ENCODE data around the gene LYPD8.
A peak's percentile ranks its signal among the peaks of the same experiment; 100 is the strongest.
"Not testable (repeated sequence)": the region's sequence is repeated elsewhere in the genome, so short reads cannot be mapped to it uniquely, and the experiment has no call there.

The LYPD8 gene

GRCh38 chr1:248793592-248793991 is 38.0 kb upstream of the LYPD8 start:
- DNase-seq (ENCODE audit: extremely low read depth, insufficient read length) = peak; percentile 67

GRCh38 chr1:248792342-248792741 is 36.8 kb upstream of the LYPD8 start:
- Histone ChIP-seq H3K4me3 (replicated peaks; ENCODE audit: low read depth, low read length) (no peak overlapping the region), H3K36me3 (ENCODE audit: control insufficient read depth, insufficient read depth, low read length) (no peaks in the 10 kb centered on the region), H3K27me3 (replicated peaks; ENCODE audit: control insufficient read depth, insufficient read depth, low read length) (no peaks in the 10 kb centered on the region)
- no peak for TF ChIP-seq CTCF (IDR thresholded peaks at IDR 0.05; ENCODE audit: insufficient read depth, low read length, poor library complexity, severe bottlenecking)
- DNase-seq (ENCODE audit: extremely low read depth, insufficient read length) = no peak

More at GRCh38 chr1:248793592-248793991, 38.0 kb upstream of the LYPD8 start:
- no peaks in the 10 kb centered on the region for H3K27me3 ChIP-seq (replicated peaks; ENCODE audit: control insufficient read depth, insufficient read depth, low read length)
- no peaks in the 10 kb centered on the region for H3K36me3 ChIP-seq (ENCODE audit: control insufficient read depth, insufficient read depth, low read length)
- no peak overlapping the region for H3K4me3 ChIP-seq (replicated peaks; ENCODE audit: low read depth, low read length)
- no peak for TF ChIP-seq CTCF (IDR thresholded peaks at IDR 0.05; ENCODE audit: insufficient read depth, low read length, poor library complexity, severe bottlenecking)

GRCh38 chr1:248791010-248791409 is 35.5 kb upstream of the LYPD8 start:
- no peaks in the 10 kb centered on the region for H3K27me3 ChIP-seq (replicated peaks; ENCODE audit: control insufficient read depth, insufficient read depth, low read length)
- H3K4me3 ChIP-seq (replicated peaks; ENCODE audit: low read depth, low read length) = no peak overlapping the region
- no peak for TF ChIP-seq CTCF (IDR thresholded peaks at IDR 0.05; ENCODE audit: insufficient read depth, low read length, poor library complexity, severe bottlenecking)
- H3K36me3 ChIP-seq (ENCODE audit: control insufficient read depth, insufficient read depth, low read length) = no peaks in the 10 kb centered on the region
- no peak for DNase-seq (ENCODE audit: extremely low read depth, insufficient read length)

GRCh38 chr1:248790456-248790855 is 34.9 kb upstream of the LYPD8 start:
- TF ChIP-seq CTCF (IDR thresholded peaks at IDR 0.05; ENCODE audit: insufficient read depth, low read length, poor library complexity, severe bottlenecking) = no peak
- H3K4me3 ChIP-seq (replicated peaks; ENCODE audit: low read depth, low read length) = no peak overlapping the region
- no peak for DNase-seq (ENCODE audit: extremely low read depth, insufficient read length)
- H3K27me3 ChIP-seq (replicated peaks; ENCODE audit: control insufficient read depth, insufficient read depth, low read length) = no peaks in the 10 kb centered on the region
- H3K36me3 ChIP-seq (ENCODE audit: control insufficient read depth, insufficient read depth, low read length) = no peaks in the 10 kb centered on the region

DNA sequence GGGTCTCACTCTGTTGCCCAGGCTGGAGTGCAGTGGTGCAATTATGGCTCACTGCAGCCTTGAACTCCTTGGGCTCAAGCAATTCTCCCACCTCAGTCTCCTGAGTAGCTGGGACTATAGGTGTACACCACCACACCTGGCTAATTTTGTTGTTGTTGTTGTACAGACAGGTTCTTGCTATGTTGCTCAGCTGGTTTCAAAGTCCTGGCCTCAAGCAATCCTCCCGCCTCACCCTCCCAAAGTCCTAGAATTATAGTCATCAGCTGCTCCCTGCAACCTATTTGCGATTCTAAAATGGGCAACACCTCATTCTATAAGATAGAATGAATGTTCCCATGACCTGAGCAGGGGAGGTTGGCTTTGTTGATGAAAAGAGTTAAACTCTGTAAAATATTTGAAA is 33.8 kb upstream of the LYPD8 start:
- DNase-seq (ENCODE audit: extremely low read depth, insufficient read length); H3K27me3 ChIP-seq (replicated peaks; ENCODE audit: control insufficient read depth, insufficient read depth, low read length); H3K36me3 ChIP-seq (ENCODE audit: control insufficient read depth, insufficient read depth, low read length); H3K4me3 ChIP-seq (replicated peaks; ENCODE audit: low read depth, low read length): not testable (repeated sequence)

- H3K4me3 ChIP-seq (replicated peaks; ENCODE audit: low read depth, low read length) = no peak overlapping the region
- no peak for TF ChIP-seq CTCF (IDR thresholded peaks at IDR 0.05; ENCODE audit: insufficient read depth, low read length, poor library complexity, severe bottlenecking)
- no peaks in the 10 kb centered on the region for H3K36me3 ChIP-seq (ENCODE audit: control insufficient read depth, insufficient read depth, low read length)
- DNase-seq (ENCODE audit: extremely low read depth, insufficient read length) = no peak
- H3K27me3 ChIP-seq (replicated peaks; ENCODE audit: control insufficient read depth, insufficient read depth, low read length) = no peaks in the 10 kb centered on the region
Measured at GRCh38 chr1:248788327-248788726, 32.8 kb upstream of the LYPD8 start.

Data from GM06990 (cell line).